SJCRH30 (cell line): ENCODE measurements around the gene LSM14A. TPM values are rescaled to one million over a fixed set of nuclear protein-coding genes. Genes with fewer than 3 reads are reported as not detected.

Source experiments
- DNase-seq, 2 experiments: peaks; one replicate each; pipeline ENCODE4 v3.0.0-alpha.2; 2015 to 2020
- H3K27ac ChIP-seq: fragments of 250-450 bp; sonication (Bioruptor Pico); 2 replicates; pipeline ENCODE4 v1.5.1; 2020; ENCODE audit warnings: mild to moderate bottlenecking, moderate library complexity
- H3K27me3 ChIP-seq: fragments of 250-450 bp; sonication (Bioruptor Pico); 2 replicates; pipeline ENCODE4 v1.5.1; 2020; ENCODE audit warnings: mild to moderate bottlenecking, moderate library complexity
- H3K36me3 ChIP-seq: fragments of 250-450 bp; sonication (Bioruptor Pico); 2 replicates; pipeline ENCODE4 v1.5.1; 2020; ENCODE audit warnings: mild to moderate bottlenecking, moderate library complexity
- H3K4me1 ChIP-seq: fragments of 250-450 bp; sonication (Bioruptor Pico); 2 replicates; pipeline ENCODE4 v1.5.1; 2020; ENCODE audit warnings: mild to moderate bottlenecking, moderate library complexity
- H3K4me3 ChIP-seq: fragments of 250-450 bp; sonication (Bioruptor Pico); 2 replicates; pipeline ENCODE4 v1.5.1; 2020; ENCODE audit warnings: mild to moderate bottlenecking, moderate library complexity
- H3K9me3 ChIP-seq: fragments of 250-450 bp; sonication (Bioruptor Pico); replicated peaks from 2 replicates; pipeline ENCODE4 v1.5.1; 2020; ENCODE audit warnings: mild to moderate bottlenecking, moderate library complexity
- total RNA-seq: library from RNA; depleted of rRNA; stranded (reverse); fragments of >200 nt; shearing (Covaris generic); gene quantifications from 2 replicates; pipeline ENCODE4 v1.2.3, GENCODE V29; 2014; rRNA removed

Gene LSM14A
- total RNA-seq, 1 experiment from 2014 or later: 101 TPM

DNA sequence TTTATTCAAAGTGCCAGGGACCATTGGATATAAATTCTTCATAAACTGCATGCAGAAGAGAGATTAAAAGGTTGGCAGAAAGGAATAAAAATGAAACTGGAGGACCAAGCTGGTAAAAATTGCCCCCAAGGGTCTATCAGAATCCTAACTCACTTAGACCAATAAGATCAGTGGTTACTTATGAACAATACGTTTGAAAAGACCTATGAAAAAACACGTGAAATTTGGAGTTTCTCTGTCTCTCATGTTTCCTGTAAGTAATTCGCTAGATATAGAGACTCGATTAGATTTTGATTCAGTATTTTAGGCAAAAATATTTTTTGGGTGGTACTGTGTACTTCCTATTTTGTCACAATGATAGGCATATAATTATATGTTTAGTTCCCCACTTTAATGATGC is 104.9 kb downstream of the LSM14A start:
- Histone ChIP-seq H3K36me3 (peaks cover 10% of the 10 kb centered on the region; the same call in 1 of the 2 replicates), H3K4me1 (no peaks in the 10 kb centered on the region; the same call in 1 of the 2 replicates), H3K27ac (no peak overlapping the region), H3K27me3 (no peaks in the 10 kb centered on the region), H3K9me3 (peaks cover 5% of the 10 kb centered on the region; the same call in 1 of the 2 replicates), H3K4me3 (no peak overlapping the region)
- DNase-seq: no peak

DNA sequence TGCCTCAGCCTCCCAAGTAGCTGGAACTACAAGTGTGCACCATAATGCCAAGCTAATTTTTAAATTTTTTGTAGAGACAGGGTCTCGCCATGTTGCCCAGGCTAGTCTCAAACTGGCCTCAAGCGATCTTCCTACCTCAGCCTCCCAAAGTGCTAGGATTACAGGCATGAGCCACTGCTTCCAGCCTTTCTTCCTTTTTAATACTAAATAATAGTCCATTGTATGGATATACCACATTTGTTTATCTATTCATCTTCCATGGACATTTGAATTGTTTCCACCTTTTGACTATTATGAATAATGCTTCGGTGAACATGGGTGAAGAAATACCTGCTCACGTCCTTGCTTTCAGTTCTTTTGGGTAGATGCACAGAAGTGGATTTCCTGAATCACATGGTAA is 106.5 kb downstream of the LSM14A start:
- peaks cover 5% of the 10 kb centered on the region; the same call in 1 of the 2 replicates for H3K9me3 ChIP-seq
- no peak overlapping the region for H3K27ac ChIP-seq
- no peak for DNase-seq
- no peaks in the 10 kb centered on the region for H3K27me3 ChIP-seq
- no peak overlapping the region for H3K4me3 ChIP-seq
- peaks cover 10% of the 10 kb centered on the region; the same call in 1 of the 2 replicates for H3K36me3 ChIP-seq
- no peaks in the 10 kb centered on the region; the same call in 1 of the 2 replicates for H3K4me1 ChIP-seq

Other genes starting within 250 kb of the LSM14A start
- gene GARRE1, start 82.0 kb downstream of the LSM14A start, total RNA-seq: 15.8 and 17.5 TPM in 2 replicates
- gene GPI, start 192.7 kb downstream of the LSM14A start, total RNA-seq: 239 and 241 TPM in 2 replicates
- 15.7 and 17.2 TPM in 2 replicates for gene PDCD2L, start 231.9 kb downstream of the LSM14A start, total RNA-seq